ENCODE results near the gene SOX12. TPM values are rescaled to one million over a fixed set of nuclear protein-coding genes. Genes with fewer than 3 reads are reported as not detected.

SOX12 gene
- total RNA-seq, 1 donor from 2014 or later, result 30.8 TPM

GRCh38 chr20:378961-379336, 53.6 kb downstream of the SOX12 start:
- Mint-ChIP-seq H3K4me1 (ENCODE audit: unreplicated experiment) (peaks cover 9% of the 10 kb centered on the region), H3K36me3 (ENCODE audit: unreplicated experiment) (no peaks in the 10 kb centered on the region), H3K9me3 (ENCODE audit: unreplicated experiment) (no peaks in the 10 kb centered on the region), H3K27me3 (ENCODE audit: unreplicated experiment) (no peaks in the 10 kb centered on the region), H3K27ac (ENCODE audit: unreplicated experiment) (peak overlapping the region; percentile 52), H3K4me3 (ENCODE audit: unreplicated experiment) (no peak overlapping the region)
- TF ChIP-seq, protein P1, sequence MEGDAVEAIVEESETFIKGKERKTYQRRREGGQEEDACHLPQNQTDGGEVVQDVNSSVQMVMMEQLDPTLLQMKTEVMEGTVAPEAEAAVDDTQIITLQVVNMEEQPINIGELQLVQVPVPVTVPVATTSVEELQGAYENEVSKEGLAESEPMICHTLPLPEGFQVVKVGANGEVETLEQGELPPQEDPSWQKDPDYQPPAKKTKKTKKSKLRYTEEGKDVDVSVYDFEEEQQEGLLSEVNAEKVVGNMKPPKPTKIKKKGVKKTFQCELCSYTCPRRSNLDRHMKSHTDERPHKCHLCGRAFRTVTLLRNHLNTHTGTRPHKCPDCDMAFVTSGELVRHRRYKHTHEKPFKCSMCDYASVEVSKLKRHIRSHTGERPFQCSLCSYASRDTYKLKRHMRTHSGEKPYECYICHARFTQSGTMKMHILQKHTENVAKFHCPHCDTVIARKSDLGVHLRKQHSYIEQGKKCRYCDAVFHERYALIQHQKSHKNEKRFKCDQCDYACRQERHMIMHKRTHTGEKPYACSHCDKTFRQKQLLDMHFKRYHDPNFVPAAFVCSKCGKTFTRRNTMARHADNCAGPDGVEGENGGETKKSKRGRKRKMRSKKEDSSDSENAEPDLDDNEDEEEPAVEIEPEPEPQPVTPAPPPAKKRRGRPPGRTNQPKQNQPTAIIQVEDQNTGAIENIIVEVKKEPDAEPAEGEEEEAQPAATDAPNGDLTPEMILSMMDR (IDR thresholded peaks at IDR 0.05), result no peak
- DNase-seq (ENCODE audit: extremely low spot score, unreplicated experiment), result no peak

Other genes starting within 250 kb of the SOX12 start
- gene DEFB125, start 237.9 kb upstream of the SOX12 start, total RNA-seq, result not detected in 2 replicates
- not detected in 2 replicates for gene DEFB126, start 183.0 kb upstream of the SOX12 start, total RNA-seq
- not detected in 2 replicates for gene DEFB127, start 168.1 kb upstream of the SOX12 start, total RNA-seq
- not detected in 2 replicates for gene DEFB128, start 135.8 kb upstream of the SOX12 start, total RNA-seq
- not detected in 2 replicates for gene DEFB129, start 98.3 kb upstream of the SOX12 start, total RNA-seq
- gene DEFB132, start 67.8 kb upstream of the SOX12 start, total RNA-seq, result not detected in 2 replicates
- 17.6 and 19.9 TPM in 2 replicates for gene C20orf96, start 34.8 kb upstream of the SOX12 start, total RNA-seq
- 22.4 and 22.7 TPM in 2 replicates for gene ZCCHC3, start 28.0 kb upstream of the SOX12 start, total RNA-seq
- gene NRSN2, start 21.6 kb downstream of the SOX12 start, total RNA-seq, result 47.3 and 57.7 TPM in 2 replicates
- gene TRIB3, start 55.2 kb downstream of the SOX12 start, total RNA-seq, result 49.1 and 62.6 TPM in 2 replicates
- gene RBCK1, start 82.7 kb downstream of the SOX12 start, total RNA-seq, result 103 and 119 TPM in 2 replicates
- 52.8 and 54.1 TPM in 2 replicates for gene TBC1D20, start 137.0 kb downstream of the SOX12 start, total RNA-seq
- gene CSNK2A1, start 218.2 kb downstream of the SOX12 start, total RNA-seq, result 129 TPM in 2 replicates